SK-N-MC (cell line): Measurements from ENCODE around the gene RPRML.
"Not testable (repeated sequence)": the region's sequence is repeated elsewhere in the genome, so short reads cannot be mapped to it uniquely, and the experiment has no call there.

Source experiments
- DNase-seq: peaks from one replicate; pipeline ENCODE4 v3.0.0-alpha.2; 2011; ENCODE audit warnings: low read depth, low spot score
- H3K27ac ChIP-seq: fragments of 200-600 bp; sonication (generic); 2 replicates; pipeline ENCODE4 v1.5.1; 2016; ENCODE audit warnings: mixed run types
- H3K36me3 ChIP-seq: fragments of 200-600 bp; sonication (generic); 2 replicates; pipeline ENCODE4 v1.6.1; 2017; ENCODE audit warnings: antibody characterized with exemption, low read length, mixed read lengths; ENCODE audit not compliant: insufficient read depth
- H3K4me3 ChIP-seq: fragments of 200-600 bp; sonication (generic); 2 replicates; pipeline ENCODE4 v1.5.1; 2016
- H3K9ac ChIP-seq: fragments of 200-600 bp; sonication (generic); 2 replicates; pipeline ENCODE4 v1.8.0; 2017; ENCODE audit warnings: mixed run types, mixed read lengths; ENCODE audit not compliant: insufficient read length
- H3K9me3 ChIP-seq: fragments of 200-600 bp; sonication (generic); 2 replicates; pipeline ENCODE4 v1.6.1; 2017; ENCODE audit warnings: low read depth, mild to moderate bottlenecking, antibody characterized with exemption, low read length, moderate library complexity, mixed read lengths
- EZH2 ChIP-seq: fragments of 200-600 bp; sonication (generic); IDR thresholded peaks from one replicate; pipeline ENCODE4 v1.6.1; 2017; ENCODE audit warnings: antibody characterized with exemption
- FOXP2 ChIP-seq: optimal IDR thresholded peaks from 2 replicates; pipeline ENCODE3; 2011; ENCODE audit warnings: mild to moderate bottlenecking, moderate library complexity; ENCODE audit not compliant: insufficient read depth; ENCODE audit errors: extremely low read length, control extremely low read depth
- POLR2AphosphoS5 ChIP-seq: IDR thresholded peaks from 2 replicates; pipeline ENCODE4 v1.6.1; 2012; ENCODE audit warnings: mild to moderate bottlenecking, low read depth, low read length, borderline replicate concordance

The RPRML gene

GRCh38 chr17:46994993-46995392 is 15.9 kb upstream of the RPRML start:
- Histone ChIP-seq H3K36me3 (no peaks in the 10 kb centered on the region), H3K27ac (no peak overlapping the region), H3K4me3 (no peak overlapping the region), H3K9me3 (no peaks in the 10 kb centered on the region), H3K9ac (no peak overlapping the region)
- no peak for DNase-seq
- TF ChIP-seq POLR2AphosphoS5 (no peak), FOXP2 (no peak), EZH2 (no peak)

GRCh38 chr17:46991617-46992016 is 12.6 kb upstream of the RPRML start:
- H3K9ac ChIP-seq = no peak overlapping the region
- H3K27ac ChIP-seq = no peak overlapping the region
- no peak overlapping the region for H3K4me3 ChIP-seq
- TF ChIP-seq POLR2AphosphoS5 = no peak
- no peak for TF ChIP-seq FOXP2
- TF ChIP-seq EZH2 = no peak
- no peaks in the 10 kb centered on the region for H3K9me3 ChIP-seq
- DNase-seq = no peak
- no peaks in the 10 kb centered on the region for H3K36me3 ChIP-seq

GRCh38 chr17:46989637-46990431 is 10.8 kb upstream of the RPRML start:
- Histone ChIP-seq H3K27ac (no peak overlapping the region), H3K9ac (no peak overlapping the region), H3K4me3 (no peak overlapping the region), H3K9me3 (no peaks in the 10 kb centered on the region), H3K36me3 (no peaks in the 10 kb centered on the region)
- DNase-seq = no peak
- no peak for TF ChIP-seq FOXP2
- no peak for TF ChIP-seq EZH2
- TF ChIP-seq POLR2AphosphoS5 = no peak

GRCh38 chr17:46987927-46988326 is 8.9 kb upstream of the RPRML start:
- not testable (repeated sequence) for H3K9me3 ChIP-seq, H3K36me3 ChIP-seq, DNase-seq, H3K9ac ChIP-seq, H3K4me3 ChIP-seq, H3K27ac ChIP-seq

GRCh38 chr17:46986366-46986765 is 7.3 kb upstream of the RPRML start:
- Histone ChIP-seq H3K9ac (no peak overlapping the region), H3K4me3 (no peak overlapping the region), H3K9me3 (no peaks in the 10 kb centered on the region), H3K36me3 (no peaks in the 10 kb centered on the region), H3K27ac (no peak overlapping the region)
- TF ChIP-seq EZH2 = no peak
- no peak for TF ChIP-seq FOXP2
- no peak for TF ChIP-seq POLR2AphosphoS5
- no peak for DNase-seq

- Histone ChIP-seq H3K9me3 (no peaks in the 10 kb centered on the region), H3K36me3 (no peaks in the 10 kb centered on the region), H3K4me3 (no peak overlapping the region), H3K9ac (no peak overlapping the region), H3K27ac (no peak overlapping the region)
- DNase-seq = no peak
- TF ChIP-seq FOXP2 (no peak), POLR2AphosphoS5 (no peak), EZH2 (no peak)
Measured at GRCh38 chr17:46984892-46985291, 5.8 kb upstream of the RPRML start.

- H3K9ac ChIP-seq = no peak overlapping the region
- no peak overlapping the region for H3K4me3 ChIP-seq
- no peak for DNase-seq
- no peaks in the 10 kb centered on the region for H3K9me3 ChIP-seq
- TF ChIP-seq EZH2 = no peak
- no peak for TF ChIP-seq FOXP2
- no peak for TF ChIP-seq POLR2AphosphoS5
- H3K27ac ChIP-seq = no peak overlapping the region
- H3K36me3 ChIP-seq = no peaks in the 10 kb centered on the region
Measured at GRCh38 chr17:46984341-46984740, 5.3 kb upstream of the RPRML start.

GRCh38 chr17:46983782-46984181 is 4.7 kb upstream of the RPRML start:
- H3K36me3 ChIP-seq = no peaks in the 10 kb centered on the region
- H3K27ac ChIP-seq = no peak overlapping the region

GRCh38 chr17:46982577-46982976 is 3.5 kb upstream of the RPRML start:
- no peak overlapping the region for H3K27ac ChIP-seq
- no peak overlapping the region for H3K9ac ChIP-seq
- H3K9me3 ChIP-seq = no peaks in the 10 kb centered on the region
- TF ChIP-seq POLR2AphosphoS5 = no peak
- no peak for TF ChIP-seq EZH2
- no peak for TF ChIP-seq FOXP2
- H3K36me3 ChIP-seq = no peaks in the 10 kb centered on the region
- no peak overlapping the region for H3K4me3 ChIP-seq
- no peak for DNase-seq

More at GRCh38 chr17:46983782-46984181, 4.7 kb upstream of the RPRML start:
- TF ChIP-seq FOXP2 (no peak), EZH2 (no peak), POLR2AphosphoS5 (no peak)
- no peak for DNase-seq
- Histone ChIP-seq H3K9me3 (no peaks in the 10 kb centered on the region), H3K9ac (no peak overlapping the region), H3K4me3 (no peak overlapping the region)
